Stimulated activated CD4-positive, alpha-beta T cell treated with anti-CD3 and anti-CD28 coated beads, Interleukin-2, amount 100 ng/mL, for 48 hours (primary cell): ENCODE measurements around the gene PCDHGC5.

ENCODE experiments used
- DNase-seq, 2 donors: peaks; one replicate each; pipeline ENCODE4 v3.0.0-alpha.2; 2020

The PCDHGC5 gene

DNA sequence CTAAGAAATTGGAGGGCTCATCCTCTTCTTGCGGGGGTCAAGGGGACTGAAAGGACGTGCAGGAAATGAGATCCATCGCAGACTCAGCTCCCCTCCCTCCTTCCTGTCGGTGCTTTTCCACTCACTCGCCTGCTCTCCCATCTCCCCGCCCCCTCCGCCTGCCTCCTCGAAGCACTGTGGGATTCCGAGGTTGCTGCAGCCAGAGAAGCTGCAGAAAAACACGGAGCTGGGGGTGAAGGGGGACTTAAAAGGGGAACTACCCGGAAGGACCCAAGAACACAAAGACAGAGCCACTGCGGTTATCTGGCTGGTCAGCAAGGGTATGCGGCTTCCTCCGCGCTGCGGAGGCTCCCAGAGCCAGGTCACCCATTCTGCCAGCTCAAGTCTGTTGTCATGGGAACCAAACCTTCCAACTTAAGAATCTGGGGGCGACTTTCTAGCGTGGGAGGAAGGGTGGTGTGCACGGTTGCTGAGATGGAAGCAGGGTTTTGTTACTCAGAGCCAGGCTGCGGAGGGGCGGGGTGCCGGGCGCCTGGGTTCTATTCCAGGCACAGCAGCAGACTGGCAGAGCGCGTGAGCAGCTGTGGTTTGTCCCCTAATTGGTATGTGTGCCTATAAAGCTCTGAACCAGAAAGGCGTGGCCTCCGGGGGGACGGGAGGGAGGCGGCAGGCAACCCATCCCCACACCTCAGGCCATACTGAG is 24.9 kb downstream of the PCDHGC5 start:
- peak; percentile 51 to 55 for DNase-seq

DNA sequence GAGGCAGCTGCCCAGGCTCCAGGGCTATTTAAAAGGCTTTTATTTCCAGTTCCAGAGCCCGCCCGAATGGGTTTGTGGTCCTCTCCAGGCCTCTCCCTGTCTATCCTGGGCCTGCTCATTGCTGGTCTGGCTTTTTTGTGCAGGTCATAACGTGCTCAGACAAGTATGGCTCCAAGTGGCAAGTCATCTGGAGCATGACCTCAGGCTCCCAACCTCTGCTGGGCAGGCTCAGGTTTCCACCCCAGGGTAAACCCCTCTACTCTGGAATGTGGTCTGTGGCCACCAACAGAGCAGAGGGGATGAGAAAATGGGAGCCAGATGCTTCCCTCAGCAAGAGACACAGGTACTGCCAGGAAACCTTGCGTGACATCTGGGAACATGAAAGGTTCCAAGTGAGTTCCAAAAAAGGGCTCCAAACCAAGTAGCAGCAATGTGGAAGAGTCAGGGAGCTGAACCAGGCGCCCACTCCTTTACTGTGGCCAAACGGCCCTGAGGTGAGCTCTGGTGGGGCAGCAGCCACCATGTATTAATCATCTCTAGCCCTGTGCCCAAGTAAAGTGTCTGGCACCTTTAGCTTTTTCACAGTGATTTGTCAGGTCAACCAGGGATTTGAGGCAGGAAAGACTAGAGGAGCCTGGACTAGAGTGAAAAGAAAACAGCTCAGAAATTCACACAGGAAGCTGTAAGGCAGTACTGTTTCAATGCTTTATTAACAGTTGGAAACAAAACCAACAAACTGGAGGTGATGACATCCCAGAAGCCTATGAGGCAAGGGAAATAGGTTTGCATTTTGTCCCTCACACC is 25.7 kb downstream of the PCDHGC5 start:
- DNase-seq, result no peak

DNA sequence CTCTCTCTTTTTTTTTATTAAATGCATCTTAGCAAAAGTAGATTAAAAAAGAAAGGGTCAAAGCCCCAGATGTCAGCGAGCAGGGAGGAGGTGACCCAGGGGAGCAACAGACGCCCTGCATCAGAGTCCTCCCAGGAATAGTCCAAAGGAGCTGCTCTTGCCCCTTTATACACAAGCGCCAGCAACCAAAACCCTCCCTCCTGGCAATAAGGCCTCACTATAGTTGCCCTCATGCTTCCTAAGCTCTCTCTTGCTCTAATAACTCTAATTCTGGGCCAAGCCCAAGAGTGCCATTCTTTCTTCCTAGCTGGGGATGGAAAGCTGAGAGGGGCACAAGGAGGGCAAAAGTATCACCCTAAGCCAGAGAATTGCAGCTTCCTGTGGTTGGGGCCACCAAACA is 26.3 kb downstream of the PCDHGC5 start:
- DNase-seq, result no peak

DNA sequence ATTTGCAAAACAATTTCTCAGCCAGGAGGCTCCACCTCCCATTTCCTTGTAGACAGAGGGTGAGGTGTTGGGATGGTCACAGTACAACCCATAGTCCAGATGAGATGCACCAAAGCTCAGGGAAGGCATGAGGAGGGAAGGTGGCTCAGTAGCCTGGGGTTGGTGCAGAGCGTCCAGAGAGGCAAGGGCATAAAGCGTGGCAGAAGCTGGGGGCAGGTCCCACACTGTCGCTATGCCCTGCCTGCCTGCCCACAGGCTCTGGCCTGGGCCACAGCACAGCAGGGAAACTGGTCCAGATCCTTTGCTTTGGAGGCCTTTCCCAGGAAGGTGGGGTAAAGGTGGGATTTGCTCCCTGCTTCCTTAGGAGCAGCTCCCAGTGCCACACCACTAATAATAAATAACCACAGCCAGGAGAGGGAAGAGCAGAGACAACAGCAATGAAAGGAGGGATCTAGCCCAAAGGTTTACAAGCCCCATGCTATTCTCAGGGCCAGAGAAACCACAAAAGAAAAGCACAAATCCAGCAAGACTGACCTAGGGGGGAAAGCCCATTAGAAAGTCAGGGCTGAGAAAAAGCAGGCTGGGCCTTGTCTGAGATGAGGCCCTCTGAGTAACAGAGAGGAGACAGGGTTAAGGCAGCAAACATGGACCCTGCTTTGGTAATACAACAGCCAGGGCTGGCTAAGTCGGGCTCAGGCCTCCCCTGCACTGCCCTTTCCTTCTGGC is 27.2 kb downstream of the PCDHGC5 start:
- no peak for DNase-seq

DNA sequence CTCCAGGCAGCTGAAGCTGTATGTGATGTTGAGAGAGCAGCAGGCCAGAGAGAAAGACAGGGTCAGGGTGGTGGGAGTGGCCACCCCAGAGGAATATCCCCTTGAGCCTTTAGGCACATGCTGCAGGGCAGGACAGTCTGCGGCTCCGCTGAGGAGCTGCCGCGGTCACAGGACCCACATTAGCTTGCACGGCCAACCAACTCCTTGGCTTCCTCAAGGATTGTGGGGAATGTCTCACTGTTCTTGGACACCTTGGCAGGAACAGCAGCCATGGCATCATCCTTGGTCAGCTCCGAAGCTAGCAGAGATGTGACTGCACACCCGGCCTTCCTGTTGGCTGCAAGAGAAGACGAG is 27.8 kb downstream of the PCDHGC5 start:
- no peak for DNase-seq

DNA sequence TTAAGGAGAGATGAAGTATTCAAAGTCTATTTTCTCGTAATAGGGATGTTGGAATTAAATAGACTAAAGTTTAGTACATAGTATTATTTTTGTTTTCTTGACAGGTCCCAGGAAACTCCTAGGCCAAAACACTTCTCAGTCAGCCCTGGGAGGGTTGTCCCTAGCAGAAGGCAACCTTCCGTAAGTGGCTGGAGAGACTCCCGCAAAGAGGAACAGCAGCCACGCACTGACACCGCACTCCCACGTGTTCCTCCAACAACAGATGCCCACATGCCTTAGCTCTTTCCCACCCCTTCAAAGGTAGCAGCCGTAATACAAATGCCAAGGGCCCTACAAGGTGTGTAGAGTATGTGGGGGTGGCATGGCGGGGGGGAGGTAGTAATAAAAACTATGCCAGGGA is 28.4 kb downstream of the PCDHGC5 start:
- DNase-seq, result no peak

DNA sequence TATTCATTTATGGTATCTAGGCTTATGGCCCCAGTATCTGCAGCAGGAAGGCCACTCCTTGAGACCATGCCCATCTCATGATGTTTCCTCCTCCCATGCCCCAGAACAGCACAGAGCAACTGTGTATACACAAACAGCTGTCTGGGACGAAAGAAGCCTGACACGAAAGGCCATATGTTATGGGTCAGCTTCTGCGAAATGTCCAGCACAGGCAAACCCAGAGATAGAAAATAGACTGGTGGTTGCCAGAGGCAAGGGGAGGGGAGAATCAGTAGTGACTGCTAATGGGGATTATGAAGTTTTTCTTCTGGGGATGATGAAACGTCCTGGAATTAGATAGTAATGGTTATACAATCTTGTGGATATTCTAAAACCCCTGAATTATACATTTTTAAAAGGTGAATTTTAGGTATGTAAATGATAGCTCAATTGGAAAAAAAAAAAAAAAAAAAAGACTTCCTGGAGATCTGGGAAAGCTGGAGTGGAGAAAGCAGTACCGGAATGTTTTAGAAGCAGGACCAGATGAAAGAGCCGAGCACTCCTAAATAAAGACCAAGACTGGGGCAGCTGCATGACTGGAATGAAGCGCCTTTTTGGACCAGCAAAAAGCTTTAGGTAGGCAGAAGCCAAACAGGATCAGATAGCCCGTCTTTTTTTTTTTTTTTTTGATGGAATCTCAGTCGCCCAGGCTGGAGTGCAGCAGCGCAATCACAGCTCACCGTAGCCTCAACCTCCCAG is 29.2 kb downstream of the PCDHGC5 start:
- DNase-seq, result no peak

DNA sequence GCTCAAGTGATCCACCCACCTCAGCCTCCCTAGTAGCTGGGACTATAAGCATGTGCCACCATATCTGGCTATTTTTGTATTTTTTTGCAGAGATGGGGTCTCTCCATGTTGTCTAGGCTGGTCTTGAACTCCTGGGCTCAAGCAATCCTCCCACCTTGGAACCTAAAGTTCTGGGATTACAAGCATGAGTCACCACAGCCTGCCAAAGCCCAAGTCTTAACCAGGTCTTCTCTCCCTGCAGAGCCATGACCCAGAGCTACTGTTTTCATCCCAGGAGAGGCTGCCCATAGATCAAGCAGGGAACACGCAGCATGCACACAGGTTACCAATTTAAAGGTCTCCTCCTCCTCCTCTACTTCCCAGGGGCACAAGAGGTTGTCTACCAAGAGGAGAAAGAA is 29.7 kb downstream of the PCDHGC5 start:
- DNase-seq, result no peak

DNA sequence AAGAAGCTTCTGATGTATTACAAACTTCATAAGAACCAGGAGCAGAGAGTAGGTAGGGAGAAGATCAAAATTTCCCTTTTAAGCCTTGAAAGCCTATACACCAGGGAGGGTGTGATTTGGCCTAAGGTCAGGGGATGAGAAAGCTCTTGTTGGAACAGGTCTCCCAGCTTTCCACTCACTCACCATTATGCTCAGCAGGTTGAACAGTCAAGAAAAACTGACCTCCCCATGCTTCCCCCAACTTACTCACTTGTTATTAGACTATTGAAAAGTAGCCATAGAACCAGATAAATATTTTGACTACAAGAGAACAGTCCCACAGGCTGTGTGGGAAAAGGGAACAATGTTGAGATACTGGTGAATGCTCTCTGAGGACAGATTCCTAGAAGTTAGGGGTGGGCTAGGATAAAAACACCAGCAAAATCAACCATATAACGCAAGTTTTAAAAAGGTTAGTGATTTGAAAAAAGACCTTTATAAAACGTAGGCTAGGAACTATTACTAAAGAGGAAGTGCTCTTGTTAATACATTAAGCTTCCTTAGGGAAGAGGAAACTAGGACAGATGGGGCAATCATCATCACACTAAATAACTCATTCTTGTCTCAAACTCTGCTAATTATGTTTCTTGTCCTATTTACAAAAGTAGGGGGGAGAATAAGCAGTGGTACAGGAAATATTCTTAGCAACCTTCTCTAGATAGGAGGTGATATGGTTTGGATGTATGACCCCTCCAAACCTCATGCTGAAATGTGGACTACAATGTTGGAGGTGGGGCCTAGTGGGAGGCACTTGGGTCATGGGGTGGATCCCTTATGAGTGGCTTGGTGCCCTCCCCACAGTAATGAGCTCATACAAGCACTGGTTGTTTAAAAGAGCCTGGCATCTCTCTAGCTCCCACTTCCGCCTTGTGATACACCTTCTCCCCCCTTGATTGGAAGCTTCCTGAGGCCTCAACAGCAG is 31.0 kb downstream of the PCDHGC5 start:
- no peak for DNase-seq

DNA sequence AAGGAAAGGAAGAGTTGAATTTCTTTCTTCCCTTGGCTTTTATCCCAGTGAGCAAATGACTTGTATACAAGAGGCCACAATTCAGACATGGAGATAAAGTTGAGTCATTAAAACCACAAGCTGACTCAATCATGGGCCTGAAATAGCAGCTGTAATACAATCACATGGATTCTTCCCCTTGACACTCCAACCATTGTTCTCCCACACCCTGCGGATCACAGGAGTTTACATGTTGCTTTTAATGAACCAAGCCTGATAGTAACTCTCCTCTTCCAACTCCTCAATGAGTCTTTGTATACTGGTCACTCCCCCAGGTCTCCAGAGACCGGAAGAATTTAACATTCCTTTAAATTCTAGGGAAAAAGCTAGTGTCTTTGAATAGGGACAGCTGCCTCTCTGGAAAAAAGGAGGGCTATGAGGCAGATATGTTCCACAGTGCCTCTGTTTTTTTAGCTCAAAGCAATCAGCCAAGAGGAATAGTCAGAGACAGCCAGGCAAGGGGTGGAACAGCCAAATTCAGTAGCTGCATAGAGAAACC is 32.4 kb downstream of the PCDHGC5 start:
- DNase-seq, result no peak

DNA sequence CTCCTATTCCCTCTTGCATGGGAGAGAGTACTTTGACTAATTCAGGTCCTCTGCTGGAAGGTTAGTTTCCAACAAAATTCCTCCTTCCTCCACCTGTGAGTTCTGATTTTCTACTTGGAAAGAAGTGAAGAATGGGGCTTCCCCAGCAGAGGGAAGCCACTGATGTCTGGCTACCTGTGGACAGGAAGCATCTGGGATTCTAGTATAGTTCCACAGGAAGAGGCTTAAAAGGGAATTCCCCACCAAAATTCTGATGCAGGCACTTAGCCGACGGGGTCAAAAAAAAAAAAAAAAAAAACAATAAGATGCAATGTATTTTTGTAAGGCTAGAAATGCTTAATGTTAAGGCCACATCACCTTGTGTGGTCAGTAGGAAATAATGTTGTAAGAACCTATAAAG is 33.4 kb downstream of the PCDHGC5 start:
- no peak for DNase-seq

DNA sequence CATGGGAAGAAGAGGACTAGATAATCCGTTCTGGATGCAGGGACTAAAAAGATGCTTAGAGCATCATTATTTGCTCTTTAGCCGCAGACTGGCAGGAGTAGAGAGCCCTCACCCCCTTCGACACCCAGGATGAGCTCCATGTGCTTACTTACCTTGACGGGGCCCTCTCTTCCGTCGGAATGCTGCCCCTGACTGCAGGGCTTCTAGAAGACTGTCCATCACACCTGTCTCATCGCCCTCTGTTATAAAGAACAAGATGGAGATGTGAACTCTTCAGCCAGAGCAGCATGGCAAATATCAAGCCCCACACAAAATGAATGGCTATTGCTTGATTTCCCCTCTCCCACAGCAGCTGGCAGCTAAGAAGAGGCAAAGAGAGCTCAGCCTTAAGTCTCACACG is 35.1 kb downstream of the PCDHGC5 start:
- DNase-seq, result no peak

DNA sequence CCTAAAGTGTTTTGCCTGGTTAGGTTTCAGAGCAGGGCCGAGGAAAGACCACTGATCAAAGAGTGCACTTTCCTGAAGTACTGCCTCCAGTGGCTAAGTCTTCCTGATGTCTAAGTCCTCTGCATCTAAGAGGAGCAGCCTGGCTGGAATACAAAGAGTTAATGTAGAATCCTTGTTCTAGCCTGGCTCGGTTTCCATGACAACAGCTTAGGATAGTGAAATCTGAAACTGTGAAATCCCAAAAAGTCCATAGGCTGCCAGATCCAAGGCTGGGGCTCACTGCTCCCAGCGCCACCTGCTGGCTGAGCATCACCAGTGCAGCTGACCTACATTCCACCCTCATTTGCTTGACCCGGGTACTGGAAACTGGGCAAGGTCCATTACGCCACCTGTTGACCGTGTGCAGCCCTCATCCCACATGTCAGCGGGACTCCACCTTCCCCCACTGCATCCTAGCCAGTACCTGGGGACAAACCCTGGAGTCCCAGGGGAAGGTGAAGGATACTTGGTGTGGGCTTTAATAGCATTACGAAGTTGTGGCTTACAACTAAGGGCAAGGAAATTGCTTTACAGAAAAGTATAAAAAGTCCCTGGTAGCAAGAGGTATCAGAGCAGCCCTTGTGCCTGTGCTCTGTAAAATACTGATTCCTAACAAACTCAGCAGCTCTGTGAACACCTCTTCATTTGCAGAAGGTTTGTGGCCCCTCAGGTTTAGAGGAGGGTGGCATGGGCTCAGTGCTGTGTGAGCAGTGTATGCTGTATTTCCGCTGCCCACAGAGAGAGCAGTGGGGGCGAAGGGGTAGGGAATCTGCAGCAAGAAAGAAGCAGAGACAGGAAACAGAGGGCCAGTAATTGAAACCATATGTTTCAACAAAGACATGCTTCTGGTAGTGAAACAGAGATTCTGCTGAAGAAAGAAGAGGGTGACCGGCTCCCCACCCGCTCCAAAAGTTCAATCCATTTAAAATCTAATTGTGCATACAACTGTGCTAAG is 36.0 kb downstream of the PCDHGC5 start:
- peak; percentile 37 to 42 for DNase-seq

DNA sequence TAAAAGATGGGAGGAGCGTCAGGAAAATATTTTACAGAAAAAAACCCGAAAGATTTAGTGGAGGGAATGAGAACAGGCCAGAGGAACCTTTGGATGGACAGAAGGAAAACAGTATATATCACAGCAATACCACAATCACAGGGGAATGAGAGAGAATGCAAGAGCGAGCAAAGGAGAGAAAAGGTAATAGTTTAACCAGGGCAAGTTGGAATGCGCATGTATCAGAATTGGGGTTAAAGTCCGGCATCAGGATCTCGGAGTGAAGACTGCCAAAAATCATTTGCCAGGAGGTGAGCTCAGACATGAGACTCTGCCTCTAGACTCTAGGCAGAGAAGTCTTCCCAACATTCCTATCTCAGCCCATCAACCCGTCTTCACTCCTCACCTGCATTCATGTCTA is 36.8 kb downstream of the PCDHGC5 start:
- no peak for DNase-seq

DNA sequence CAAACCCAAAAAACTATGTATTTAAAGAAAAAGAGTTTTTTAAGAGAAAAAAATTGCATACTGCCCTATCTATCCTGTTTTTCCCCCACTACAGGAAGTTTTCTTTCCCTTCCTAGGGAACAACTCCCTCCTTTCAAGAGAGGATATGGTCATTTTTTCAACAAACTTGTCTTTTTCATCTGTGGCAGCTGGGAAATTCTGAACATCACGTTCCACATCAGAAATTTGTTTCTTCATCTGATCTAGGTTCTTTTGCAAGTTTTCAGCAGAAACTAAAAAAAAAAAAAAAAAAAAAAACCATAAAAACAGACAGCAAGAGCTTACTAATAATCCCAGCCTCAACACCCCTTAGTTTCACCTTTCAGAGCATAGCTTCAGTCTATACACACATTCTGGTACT is 38.5 kb downstream of the PCDHGC5 start:
- no peak for DNase-seq

DNA sequence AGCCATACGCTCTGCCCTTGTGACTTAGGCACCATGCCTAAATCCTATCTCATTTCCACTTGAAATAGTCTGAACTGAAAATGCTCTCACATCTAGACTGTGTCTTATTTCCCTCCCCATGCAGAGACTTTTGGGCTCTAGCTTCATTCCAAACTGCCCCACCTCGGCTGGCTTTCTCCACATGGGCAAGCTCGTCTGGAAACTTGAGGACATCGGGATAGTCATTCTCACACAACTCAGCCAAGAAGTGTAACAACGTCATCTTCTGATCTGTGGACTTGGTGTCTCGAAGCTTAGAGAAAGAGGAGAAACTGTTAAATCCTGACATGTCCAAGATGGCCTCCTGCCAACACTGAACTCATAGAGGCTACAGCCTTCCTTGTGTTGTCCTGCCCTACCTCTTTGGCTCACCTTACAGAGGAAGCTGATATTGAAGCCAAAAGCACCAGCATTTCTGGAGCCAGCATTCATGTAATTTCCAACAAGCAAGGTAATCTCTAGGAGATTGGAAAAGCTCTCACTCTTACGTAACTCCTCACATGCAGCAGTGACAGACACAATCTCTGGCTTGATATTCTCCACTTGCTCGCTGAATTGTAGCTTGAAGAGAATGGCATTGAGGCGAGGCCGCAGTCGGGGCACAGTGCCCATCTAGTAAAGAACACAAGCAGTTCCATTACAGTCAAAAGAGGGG is 39.6 kb downstream of the PCDHGC5 start:
- no peak for DNase-seq

DNA sequence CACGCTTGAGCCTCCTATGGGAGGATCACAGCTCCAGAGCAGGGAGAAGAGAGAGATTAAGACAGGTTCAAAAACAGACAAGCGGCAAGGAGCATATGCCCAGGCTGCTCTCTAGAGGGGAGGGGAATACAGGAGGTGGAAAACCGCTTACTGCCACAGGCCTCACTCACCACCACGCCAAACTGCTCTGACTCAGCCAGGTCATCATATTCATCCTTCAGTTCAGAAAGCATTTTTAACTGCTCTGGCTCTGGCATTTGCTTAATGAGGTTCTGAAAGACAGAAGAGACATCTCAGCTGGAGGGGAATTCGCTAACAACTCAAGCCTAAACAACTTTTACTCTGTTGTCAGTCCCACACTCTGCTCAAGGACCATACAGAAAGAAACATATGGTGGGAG is 40.1 kb downstream of the PCDHGC5 start:
- no peak for DNase-seq

DNA sequence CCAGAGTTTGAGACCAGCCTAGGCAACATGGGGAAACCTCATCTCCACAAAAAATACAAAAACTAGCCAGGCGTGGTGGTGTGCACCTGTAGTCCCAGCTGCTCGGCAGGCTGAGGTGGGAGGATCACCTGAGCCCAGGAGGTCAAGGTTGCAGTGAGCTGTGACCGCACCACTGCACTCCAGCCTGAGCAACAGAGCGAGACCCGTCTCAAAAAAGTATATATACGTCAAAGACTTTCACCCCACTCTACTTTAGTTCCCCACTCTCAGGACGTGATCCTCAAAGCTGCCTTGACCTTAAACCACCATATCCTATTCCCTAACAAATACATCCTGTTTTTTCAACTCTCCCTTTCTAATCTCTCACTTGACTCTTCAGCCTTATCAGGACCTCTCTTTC is 41.0 kb downstream of the PCDHGC5 start:
- DNase-seq, result no peak

DNA sequence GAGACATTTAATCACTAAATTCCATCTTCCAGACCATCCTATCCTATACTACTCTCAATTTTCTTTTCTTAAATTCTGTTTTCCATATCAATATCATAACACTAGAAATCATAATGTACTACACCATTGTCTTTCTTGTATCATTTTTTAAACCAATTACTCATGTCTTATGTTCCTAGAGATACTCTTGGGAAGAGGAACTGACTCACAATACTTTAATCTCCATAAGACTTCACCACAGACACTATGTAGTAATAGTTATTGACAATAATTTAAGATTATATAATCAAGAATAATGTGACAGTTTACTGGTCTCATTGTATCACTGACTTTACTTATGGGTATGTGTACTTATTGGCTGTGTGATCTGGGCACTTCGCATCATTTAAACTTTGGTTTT is 43.8 kb downstream of the PCDHGC5 start:
- DNase-seq, result no peak

DNA sequence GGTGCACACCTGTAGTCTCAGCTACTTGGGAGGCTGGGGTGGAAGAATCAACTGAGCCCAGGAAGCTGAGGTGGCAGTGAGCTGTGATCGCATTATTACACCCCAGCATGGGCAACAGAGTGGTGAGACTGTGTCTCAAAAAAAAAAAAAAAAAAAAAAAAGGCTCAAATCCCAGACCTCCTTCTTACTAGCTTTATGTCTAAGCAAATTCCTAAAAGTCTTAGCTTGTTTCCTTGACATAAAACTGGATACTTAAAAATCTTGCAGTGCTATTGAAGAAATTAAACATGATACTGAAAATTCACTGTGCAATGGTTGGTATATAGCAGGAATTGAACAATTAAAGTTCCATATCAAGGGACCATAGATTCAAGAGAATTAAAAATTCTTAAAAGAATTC is 45.0 kb downstream of the PCDHGC5 start:
- no peak for DNase-seq
